Hair follicle dermal papilla cell (primary cell): Measurements from ENCODE around the gene BAHD1. TPM values are rescaled to one million over a fixed set of nuclear protein-coding genes. Genes with fewer than 3 reads are reported as not detected.

Experiments used
- total RNA-seq: library from RNA; depleted of rRNA; stranded (reverse); fragments of >200 nt; gene quantifications from 2 replicates; pipeline ENCODE4 v1.2.3, GENCODE V29; 2012

Gene BAHD1
- total RNA-seq = 13.7 and 17.8 TPM in 2 replicates

GRCh38 chr15:40440743-40441564 is at the start of gene BAHD1:
BAHD1 (plus strand) TSS chr15:40440953; CDS start chr15:40458465, 17,512 bp downstream.

GRCh38 chr15:40405501-40406381 is 35.0 kb upstream of the BAHD1 start, which contains the start of gene IVD:
IVD (plus strand) TSS chr15:40405795; CDS start chr15:40405828, 33 bp downstream.

DNA sequence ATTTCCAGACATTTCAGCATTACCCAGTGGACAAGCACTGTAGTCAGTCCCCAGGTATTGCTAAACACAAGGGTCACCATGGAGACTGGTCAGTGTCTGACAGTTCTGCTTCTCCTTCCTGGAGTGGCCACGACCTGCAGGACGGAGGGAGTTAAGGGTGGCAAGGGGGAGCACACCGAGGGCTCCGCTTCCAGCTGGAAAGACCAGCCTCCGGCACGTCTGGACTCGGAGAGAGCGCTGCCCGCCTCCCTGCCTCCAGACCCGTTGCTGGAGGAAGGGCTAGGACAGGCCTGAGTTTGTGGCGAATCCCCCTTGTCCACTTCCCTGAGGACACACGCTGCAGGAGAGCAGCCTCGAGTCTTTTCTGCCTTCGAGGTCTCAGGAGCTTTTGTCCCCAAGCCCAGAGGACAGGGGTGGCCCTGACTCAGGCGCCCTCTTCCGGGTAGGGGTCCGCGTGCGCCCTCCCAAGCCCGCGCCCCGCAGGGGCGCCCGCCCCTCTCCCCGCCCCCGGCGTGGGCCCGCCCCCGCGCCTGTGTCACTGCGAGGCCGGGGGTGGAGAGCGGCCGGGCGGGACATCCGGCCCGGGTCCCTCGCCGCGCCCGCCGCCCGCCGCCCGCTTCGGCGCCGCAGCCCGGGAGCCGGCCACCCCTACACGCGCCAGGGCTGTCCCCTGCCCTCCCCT is 29.8 kb downstream of the BAHD1 start, which contains the start of gene CHST14:
CHST14 (plus strand) TSS at position 562 of the 682 bp plus-strand sequence. CDS start 230 bp downstream, outside the sequence.

Other genes with a start within 250 kb of the BAHD1 start
- 0.12 and 0.32 TPM in 2 replicates for gene PAK6, start 201.9 kb upstream of the BAHD1 start, total RNA-seq
- not detected in 2 replicates for gene ANKRD63, start 157.9 kb upstream of the BAHD1 start, total RNA-seq
- gene PLCB2, start 133.0 kb upstream of the BAHD1 start, total RNA-seq = 0.12 and 0.49 TPM in 2 replicates
- gene INAFM2, start 117.3 kb upstream of the BAHD1 start, total RNA-seq = 12.2 and 13.4 TPM in 2 replicates
- gene CCDC9B, start 100.0 kb upstream of the BAHD1 start, total RNA-seq = 31.0 and 35.0 TPM in 2 replicates
- not detected in 2 replicates for gene PHGR1, start 89.9 kb upstream of the BAHD1 start, total RNA-seq
- gene DISP2, start 82.7 kb upstream of the BAHD1 start, total RNA-seq = 0.49 and 0.65 TPM in 2 replicates
- gene KNSTRN, start 58.2 kb upstream of the BAHD1 start, total RNA-seq = 10.9 and 12.0 TPM in 2 replicates
- gene IVD, start 35.2 kb upstream of the BAHD1 start, total RNA-seq = 53.2 and 57.8 TPM in 2 replicates
- 15.5 and 18.7 TPM in 2 replicates for gene CHST14, start 30.0 kb downstream of the BAHD1 start, total RNA-seq
- 19.4 and 21.3 TPM in 2 replicates for gene CCDC32, start 124.1 kb downstream of the BAHD1 start, total RNA-seq
- gene RPUSD2, start 128.3 kb downstream of the BAHD1 start, total RNA-seq = 10.8 and 11.7 TPM in 2 replicates
- gene KNL1, start 153.3 kb downstream of the BAHD1 start, total RNA-seq = 2.9 and 3.6 TPM in 2 replicates